Measurements from ENCODE around the gene LAMA4. TPM values are rescaled to one million over a fixed set of nuclear protein-coding genes. Genes with fewer than 3 reads are reported as not detected.

Gene LAMA4
- total RNA-seq, 5 donors from 2014 or later (not counting 1 experiment from before 2014, with no cell fraction given) = 0.25 to 0.85 (median 0.56) TPM; not detected in 2

DNA sequence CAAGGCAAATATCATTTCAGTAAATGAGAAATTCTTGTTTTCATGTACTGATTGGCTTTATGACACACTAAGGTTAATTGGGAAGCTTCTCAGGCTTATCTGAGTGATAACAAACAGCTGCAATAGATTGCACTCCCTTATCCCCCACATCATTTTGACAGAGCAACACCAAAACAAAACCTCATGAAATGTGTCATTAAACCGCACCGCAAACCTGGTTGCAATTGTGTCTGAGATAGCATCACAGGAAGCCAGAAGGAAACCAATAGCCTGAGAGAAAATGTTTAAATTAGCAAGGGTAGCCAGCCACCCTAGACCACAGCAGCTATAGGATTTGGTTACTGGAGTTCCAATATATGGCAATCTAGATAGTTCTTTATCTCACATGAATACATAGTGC is 31.6 kb upstream of the LAMA4 start:
- POLR2A ChIA-PET = no interaction called here
- peak; percentile 45 to 92 (median 78) for ATAC-seq (replicated peaks in 1 of 4)
- Histone ChIP-seq H3K27me3 (replicated peaks in 1 of 2; ENCODE audit: control insufficient read depth in 2 of 2, extremely low read depth in 1 of 2, insufficient read depth in 2 of 2, low read length in 1 of 2) (peaks cover 0 to 14% of the 10 kb centered on the region in 2 experiments), H3K9me3 (no peaks in the 10 kb centered on the region), H3K36me3 (ENCODE audit: control insufficient read depth in 2 of 2, extremely low read depth in 1 of 2, insufficient read depth in 1 of 2, low read length in 1 of 2) (no peaks in the 10 kb centered on the region), H3K4me1 (ENCODE audit: control insufficient read depth in 1 of 2, extremely low read depth in 1 of 2, insufficient read depth in 2 of 2, low read length in 2 of 2) (peaks cover 9 to 10% of the 10 kb centered on the region in 2 experiments), H3K27ac (ENCODE audit: low read length) (no peak overlapping the region), H3K4me3 (ENCODE audit: control insufficient read depth in 1 of 2, extremely low read depth in 1 of 2, low read length in 1 of 2) (no peak overlapping the region)
- H3K4me1 Mint-ChIP-seq = peaks cover 14 to 17% (median 17%) of the 10 kb centered on the region in 3 donors
- no peaks in the 10 kb centered on the region for H3K36me3 Mint-ChIP-seq
- no peaks in the 10 kb centered on the region for H3K9me3 Mint-ChIP-seq
- 0% methylated on average over 2 of the region's 2 CpGs for WGBS (ENCODE audit: insufficient coverage)
- CTCF ChIA-PET = interaction anchor here (0.6 to 2.7 kb wide), 2 partner anchors 106 to 118 kb away, joined by 8 to 9 read pairs; no protein-coding TSS in a partner anchor
- no peak overlapping the region for H3K4me3 Mint-ChIP-seq
- no peak overlapping the region for H3K27ac Mint-ChIP-seq
- DNase-seq = peak in 32 of 35 experiments; percentile 9 to 72 (median 36)
- peaks cover 8 to 25% of the 10 kb centered on the region in 2 donors for H3K27me3 Mint-ChIP-seq

- H3K4me1 ChIP-seq (ENCODE audit: control insufficient read depth in 1 of 2, extremely low read depth in 1 of 2, insufficient read depth in 2 of 2, low read length in 2 of 2) = peaks cover 9 to 10% of the 10 kb centered on the region in 2 experiments
- no peak overlapping the region for H3K4me3 ChIP-seq (ENCODE audit: control insufficient read depth in 1 of 2, extremely low read depth in 1 of 2, low read length in 1 of 2)
- H3K27me3 ChIP-seq (replicated peaks in 1 of 2; ENCODE audit: control insufficient read depth in 2 of 2, extremely low read depth in 1 of 2, insufficient read depth in 2 of 2, low read length in 1 of 2) = peaks cover 0 to 16% of the 10 kb centered on the region in 2 experiments
- Mint-ChIP-seq H3K27me3 (peaks cover 17 to 29% of the 10 kb centered on the region in 2 donors), H3K27ac (no peak overlapping the region), H3K4me3 (no peak overlapping the region), H3K4me1 (peaks cover 14 to 17% (median 17%) of the 10 kb centered on the region in 3 donors), H3K9me3 (no peaks in the 10 kb centered on the region), H3K36me3 (no peaks in the 10 kb centered on the region)
- DNase-seq (no peak), ATAC-seq (replicated peaks in 1 of 4) (no peak)
- H3K27ac ChIP-seq (ENCODE audit: low read length) = no peak overlapping the region
- no peaks in the 10 kb centered on the region for H3K9me3 ChIP-seq
- ChIA-PET CTCF (interaction anchor here in 1 of 2 donors (2.7 kb wide), 1 partner anchor 104 kb away, joined by 9 read pairs; no protein-coding TSS in a partner anchor), POLR2A (no interaction called here)
- no peaks in the 10 kb centered on the region for H3K36me3 ChIP-seq (ENCODE audit: control insufficient read depth in 2 of 2, extremely low read depth in 1 of 2, insufficient read depth in 1 of 2, low read length in 1 of 2)
Measured at GRCh38 chr6:112284603-112285002, 30.2 kb upstream of the LAMA4 start.

DNA sequence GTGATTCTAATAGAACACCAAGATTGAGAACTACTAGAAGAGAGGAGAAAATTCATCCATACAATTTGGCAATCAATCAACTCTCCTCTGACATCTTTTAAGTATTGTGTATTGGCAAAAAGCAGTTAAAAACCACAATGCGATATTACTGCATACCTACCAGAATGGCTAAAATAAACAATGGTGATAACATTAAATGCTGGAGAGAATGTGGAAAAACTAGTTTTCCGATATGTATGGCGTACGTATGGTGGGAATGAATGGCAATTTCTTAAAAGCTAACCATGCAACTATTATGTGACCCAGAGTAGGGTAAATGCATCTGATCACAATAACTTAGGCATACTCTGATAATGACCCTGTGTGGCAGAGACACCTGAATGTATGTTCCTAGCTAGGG is 29.3 kb upstream of the LAMA4 start:
- H3K27me3 Mint-ChIP-seq = peaks cover 17 to 34% of the 10 kb centered on the region in 2 donors
- DNase-seq (no peak), ATAC-seq (replicated peaks in 1 of 4) (no peak)
- ChIA-PET CTCF (no interaction called here), POLR2A (interaction anchor here in 1 of 2 donors (0.6 kb wide), 1 partner anchor 8 kb away, joined by 3 read pairs; no protein-coding TSS in a partner anchor)
- Histone ChIP-seq H3K4me3 (ENCODE audit: control insufficient read depth in 1 of 2, extremely low read depth in 1 of 2, low read length in 1 of 2) (no peak overlapping the region), H3K9me3 (no peaks in the 10 kb centered on the region), H3K36me3 (ENCODE audit: control insufficient read depth in 2 of 2, extremely low read depth in 1 of 2, insufficient read depth in 1 of 2, low read length in 1 of 2) (no peaks in the 10 kb centered on the region), H3K27me3 (replicated peaks in 1 of 2; ENCODE audit: control insufficient read depth in 2 of 2, extremely low read depth in 1 of 2, insufficient read depth in 2 of 2, low read length in 1 of 2) (peaks cover 0 to 10% of the 10 kb centered on the region in 2 experiments), H3K27ac (ENCODE audit: low read length) (no peak overlapping the region), H3K4me1 (ENCODE audit: control insufficient read depth in 1 of 2, extremely low read depth in 1 of 2, insufficient read depth in 2 of 2, low read length in 2 of 2) (peaks cover 9 to 10% of the 10 kb centered on the region in 2 experiments)
- no peaks in the 10 kb centered on the region for H3K9me3 Mint-ChIP-seq
- H3K27ac Mint-ChIP-seq = no peak overlapping the region
- H3K4me1 Mint-ChIP-seq = peaks cover 14 to 17% (median 17%) of the 10 kb centered on the region in 3 donors
- H3K4me3 Mint-ChIP-seq = no peak overlapping the region
- H3K36me3 Mint-ChIP-seq = no peaks in the 10 kb centered on the region
- WGBS (ENCODE audit: insufficient coverage) = no CpG with 5 or more reads among the region's 4 CpGs

- WGBS (ENCODE audit: insufficient coverage) = no CpG with 5 or more reads among the region's 4 CpGs
- Mint-ChIP-seq H3K27me3 (peaks cover 17 to 41% of the 10 kb centered on the region in 2 donors), H3K4me3 (no peak overlapping the region), H3K9me3 (no peaks in the 10 kb centered on the region), H3K27ac (no peak overlapping the region), H3K36me3 (no peaks in the 10 kb centered on the region), H3K4me1 (peaks cover 13 to 15% (median 14%) of the 10 kb centered on the region in 3 donors)
- Histone ChIP-seq H3K4me3 (ENCODE audit: control insufficient read depth in 1 of 2, extremely low read depth in 1 of 2, low read length in 1 of 2) (no peak overlapping the region), H3K36me3 (ENCODE audit: control insufficient read depth in 2 of 2, extremely low read depth in 1 of 2, insufficient read depth in 1 of 2, low read length in 1 of 2) (no peaks in the 10 kb centered on the region), H3K4me1 (ENCODE audit: control insufficient read depth in 1 of 2, extremely low read depth in 1 of 2, insufficient read depth in 2 of 2, low read length in 2 of 2) (peaks cover 9 to 10% of the 10 kb centered on the region in 2 experiments), H3K27me3 (replicated peaks in 1 of 2; ENCODE audit: control insufficient read depth in 2 of 2, extremely low read depth in 1 of 2, insufficient read depth in 2 of 2, low read length in 1 of 2) (peaks cover 0 to 13% of the 10 kb centered on the region in 2 experiments), H3K9me3 (no peaks in the 10 kb centered on the region), H3K27ac (ENCODE audit: low read length) (no peak overlapping the region)
- CTCF ChIA-PET = no interaction called here
- DNase-seq = no peak
- POLR2A ChIA-PET = interaction anchor here in 1 of 2 donors (0.5 kb wide), 1 partner anchor 1573 kb away, joined by 8 read pairs; no protein-coding TSS in a partner anchor
- ATAC-seq (replicated peaks in 1 of 4) = no peak
Measured at GRCh38 chr6:112281821-112282615, 27.7 kb upstream of the LAMA4 start.

GRCh38 chr6:112279031-112279935 is 24.9 kb upstream of the LAMA4 start:
- ATAC-seq (replicated peaks in 1 of 4) (no peak), DNase-seq (no peak)
- no peaks in the 10 kb centered on the region for H3K9me3 Mint-ChIP-seq
- H3K4me3 Mint-ChIP-seq = no peak overlapping the region
- H3K36me3 Mint-ChIP-seq = no peaks in the 10 kb centered on the region
- Histone ChIP-seq H3K36me3 (ENCODE audit: control insufficient read depth in 2 of 2, extremely low read depth in 1 of 2, insufficient read depth in 1 of 2, low read length in 1 of 2) (no peaks in the 10 kb centered on the region), H3K4me3 (ENCODE audit: control insufficient read depth in 1 of 2, extremely low read depth in 1 of 2, low read length in 1 of 2) (no peak overlapping the region), H3K9me3 (no peaks in the 10 kb centered on the region), H3K4me1 (ENCODE audit: control insufficient read depth in 1 of 2, extremely low read depth in 1 of 2, insufficient read depth in 2 of 2, low read length in 2 of 2) (no peaks in the 10 kb centered on the region), H3K27me3 (replicated peaks in 1 of 2; ENCODE audit: control insufficient read depth in 2 of 2, extremely low read depth in 1 of 2, insufficient read depth in 2 of 2, low read length in 1 of 2) (peaks cover 0 to 14% of the 10 kb centered on the region in 2 experiments), H3K27ac (ENCODE audit: low read length) (no peak overlapping the region)
- H3K27ac Mint-ChIP-seq = no peak overlapping the region
- no CpG with 5 or more reads among the region's 5 CpGs for WGBS (ENCODE audit: insufficient coverage)
- peaks cover 27 to 42% of the 10 kb centered on the region in 2 donors for H3K27me3 Mint-ChIP-seq
- H3K4me1 Mint-ChIP-seq = no peaks in the 10 kb centered on the region
- POLR2A ChIA-PET = no interaction called here
- CTCF ChIA-PET = interaction anchor here in 1 of 2 donors (0.6 kb wide), 1 partner anchor 58 kb away, joined by 3 read pairs; no protein-coding TSS in a partner anchor

- ATAC-seq (replicated peaks in 1 of 4) (no peak), DNase-seq (no peak)
- H3K4me1 ChIP-seq (ENCODE audit: control insufficient read depth in 1 of 2, extremely low read depth in 1 of 2, insufficient read depth in 2 of 2, low read length in 2 of 2) = no peaks in the 10 kb centered on the region
- H3K27ac ChIP-seq (ENCODE audit: low read length) = no peak overlapping the region
- no peak overlapping the region for H3K27ac Mint-ChIP-seq
- no peaks in the 10 kb centered on the region for H3K36me3 Mint-ChIP-seq
- CTCF ChIA-PET = no interaction called here
- peaks cover 14 to 27% of the 10 kb centered on the region in 2 donors for H3K27me3 Mint-ChIP-seq
- peaks cover 0 to 7% (median 4%) of the 10 kb centered on the region in 3 donors for H3K4me1 Mint-ChIP-seq
- no peak overlapping the region for H3K4me3 ChIP-seq (ENCODE audit: control insufficient read depth in 1 of 2, extremely low read depth in 1 of 2, low read length in 1 of 2)
- no peak overlapping the region for H3K4me3 Mint-ChIP-seq
- H3K9me3 ChIP-seq = no peaks in the 10 kb centered on the region
- no peaks in the 10 kb centered on the region for H3K9me3 Mint-ChIP-seq
- POLR2A ChIA-PET = no interaction called here
- H3K27me3 ChIP-seq (replicated peaks in 1 of 2; ENCODE audit: control insufficient read depth in 2 of 2, extremely low read depth in 1 of 2, insufficient read depth in 2 of 2, low read length in 1 of 2) = peaks cover 0 to 9% of the 10 kb centered on the region in 2 experiments
- H3K36me3 ChIP-seq (ENCODE audit: control insufficient read depth in 2 of 2, extremely low read depth in 1 of 2, insufficient read depth in 1 of 2, low read length in 1 of 2) = no peaks in the 10 kb centered on the region
Measured at GRCh38 chr6:112275365-112275764, 21.0 kb upstream of the LAMA4 start.
